C4-2B (cell line): ENCODE data around the gene MID1.

Experiments
- ZFX ChIP-seq: fragments of 450-650 bp; IDR thresholded peaks from 2 replicates; pipeline ENCODE4 v1.6.1; 2017
- TF ChIP-seq, protein P1 (sequence below): fragments of 450-650 bp; conservative IDR thresholded peaks from 2 replicates; pipeline ENCODE4 v1.5.1; 2017; ENCODE audit warnings: mild to moderate bottlenecking

- TF ChIP-seq, protein P1, sequence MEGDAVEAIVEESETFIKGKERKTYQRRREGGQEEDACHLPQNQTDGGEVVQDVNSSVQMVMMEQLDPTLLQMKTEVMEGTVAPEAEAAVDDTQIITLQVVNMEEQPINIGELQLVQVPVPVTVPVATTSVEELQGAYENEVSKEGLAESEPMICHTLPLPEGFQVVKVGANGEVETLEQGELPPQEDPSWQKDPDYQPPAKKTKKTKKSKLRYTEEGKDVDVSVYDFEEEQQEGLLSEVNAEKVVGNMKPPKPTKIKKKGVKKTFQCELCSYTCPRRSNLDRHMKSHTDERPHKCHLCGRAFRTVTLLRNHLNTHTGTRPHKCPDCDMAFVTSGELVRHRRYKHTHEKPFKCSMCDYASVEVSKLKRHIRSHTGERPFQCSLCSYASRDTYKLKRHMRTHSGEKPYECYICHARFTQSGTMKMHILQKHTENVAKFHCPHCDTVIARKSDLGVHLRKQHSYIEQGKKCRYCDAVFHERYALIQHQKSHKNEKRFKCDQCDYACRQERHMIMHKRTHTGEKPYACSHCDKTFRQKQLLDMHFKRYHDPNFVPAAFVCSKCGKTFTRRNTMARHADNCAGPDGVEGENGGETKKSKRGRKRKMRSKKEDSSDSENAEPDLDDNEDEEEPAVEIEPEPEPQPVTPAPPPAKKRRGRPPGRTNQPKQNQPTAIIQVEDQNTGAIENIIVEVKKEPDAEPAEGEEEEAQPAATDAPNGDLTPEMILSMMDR = no peak
- no peak for TF ChIP-seq ZFX
These were observed 170.0 kb downstream of the MID1 start for GRCh38 chrX:10450229-10450958.
